HCT116 (cell line): ENCODE measurements around the gene TMEM168. TPM values are rescaled to one million over a fixed set of nuclear protein-coding genes. Genes with fewer than 3 reads are reported as not detected.

Source experiments
- ATAC-seq: fragments of 200-7000 bp; cut with Tn5 transposase; 2 replicates; pipeline ENCODE4 v1.9.1; 2020; ENCODE audit warnings: mild to moderate bottlenecking, moderate library complexity
- BruUV-seq: library from RNA; stranded (reverse); fragments of 400-500 nt; replicated peaks from 2 replicates; lab custom pipeline; 2021; lab: Mats Ljungman, UMichigan
- CTCF ChIA-PET: fragments of 300-600 bp; sonication (Branson Sonifier 250); formaldehyde crosslinking; loops from one replicate; lab custom pipeline; 2021; ENCODE audit warnings: antibody characterized with exemption; lab: Charles Lee
- POLR2A ChIA-PET: fragments of 300-600, 350-600 bp; sonication (Branson Sonifier 250); formaldehyde crosslinking; loops from one replicate; lab custom pipeline; 2021; ENCODE audit warnings: antibody characterized with exemption; lab: Charles Lee
- RAD21 ChIA-PET, 2 experiments: fragments of 300-600 bp; sonication (Branson Sonifier 250); formaldehyde crosslinking; loops; one replicate each; lab custom pipeline; 2023; ENCODE audit warnings: low total read pairs in 2 of 2; ENCODE audit not compliant: uncharacterized antibody in 2 of 2, unreplicated experiment in 2 of 2, low non-redundant PET in 1 of 2; lab: Charles Lee
- DNase-seq: peaks from one replicate; pipeline ENCODE4 v3.0.0-alpha.2; 2010; ENCODE audit warnings: low read depth, low spot score
- H2AFZ ChIP-seq: fragments of 200-600 bp; shearing (Covaris generic), sonication (generic); 2 replicates; pipeline ENCODE4 v1.6.1; 2017; ENCODE audit warnings: low read depth, mixed run types, mixed read lengths, antibody characterized with exemption, low read length; ENCODE audit not compliant: poor library complexity, severe bottlenecking
- H3K27ac ChIP-seq: 2 replicates; pipeline ENCODE4 v1.5.1; 2012; ENCODE audit warnings: low read depth, low read length
- H3K27me3 ChIP-seq: fragments of 200-600 bp; sonication (generic); 2 replicates; pipeline ENCODE4 v1.6.1; 2016; ENCODE audit warnings: mixed run types, low read length, mixed read lengths; ENCODE audit not compliant: insufficient read depth
- H3K36me3 ChIP-seq, 2 experiments: fragments of 200-500 bp in 1 of 2; fragments of 200-600 bp in 1 of 2; sonication (Bioruptor generic) in 1 of 2; sonication (generic) in 1 of 2; 2 replicates each; pipeline versions ENCODE4 v1.5.1 to v1.6.1; 2014 to 2016; ENCODE audit warnings: low read length in 2 of 2, inconsistent platforms in 1 of 2, mixed read lengths in 1 of 2, mixed run types in 1 of 2; ENCODE audit not compliant: insufficient read depth in 2 of 2, control insufficient read depth in 1 of 2
- H3K4me1 ChIP-seq, 2 experiments: fragments of 200-600 bp in 1 of 2; sonication (generic) in 1 of 2; 2 replicates each; pipeline versions ENCODE4 v1.5.1 to v1.6.1; 2012 to 2017; ENCODE audit warnings: low read length in 2 of 2, inconsistent platforms in 1 of 2, mild to moderate bottlenecking in 1 of 2, mixed read lengths in 1 of 2, mixed run types in 1 of 2, moderate library complexity in 1 of 2; ENCODE audit not compliant: insufficient read depth in 2 of 2, control insufficient read depth in 1 of 2
- H3K4me2 ChIP-seq: fragments of 200-600 bp; sonication (generic); 2 replicates; pipeline ENCODE4 v1.6.1; 2017; ENCODE audit warnings: mixed run types, low read length, mixed read lengths
- H3K4me3 ChIP-seq, 2 experiments: fragments of 200-600 bp in 1 of 2; sonication (generic) in 1 of 2; replicated peaks in 1 of 2; 2 replicates each; pipeline ENCODE4 v1.5.1; 2011 to 2016; ENCODE audit warnings: low read length in 2 of 2, control low read depth in 1 of 2, low read depth in 1 of 2, mild to moderate bottlenecking in 1 of 2, mixed read lengths in 1 of 2, mixed run types in 1 of 2
- H3K79me2 ChIP-seq: fragments of 200-600 bp; sonication (generic); 2 replicates; pipeline ENCODE4 v1.6.1; 2017; ENCODE audit warnings: mild to moderate bottlenecking, mixed run types, low read length, moderate library complexity, mixed read lengths; ENCODE audit not compliant: insufficient read depth
- H3K9ac ChIP-seq: fragments of 200-600 bp; sonication (generic); 2 replicates; pipeline ENCODE4 v1.6.1; 2016; ENCODE audit warnings: low read length, mixed read lengths
- H3K9me2 ChIP-seq: fragments of 200-600 bp; sonication (generic), shearing (Covaris generic); 2 replicates; pipeline ENCODE4 v1.6.1; 2017; ENCODE audit warnings: mixed run types, mild to moderate bottlenecking, moderate library complexity; ENCODE audit not compliant: insufficient read depth
- H3K9me3 ChIP-seq, 2 experiments: fragments of 200-500 bp in 1 of 2; fragments of 200-600 bp in 1 of 2; sonication (Bioruptor generic) in 1 of 2; sonication (generic) in 1 of 2; 2 replicates each; pipeline ENCODE4 v1.6.1; 2014 to 2017; ENCODE audit warnings: low read length in 2 of 2, mixed read lengths in 2 of 2, inconsistent platforms in 1 of 2, low read depth in 1 of 2, mild to moderate bottlenecking in 1 of 2, mixed run types in 1 of 2, moderate library complexity in 1 of 2; ENCODE audit not compliant: control insufficient read depth in 1 of 2, insufficient read depth in 1 of 2
- H4K20me1 ChIP-seq: fragments of 200-600 bp; sonication (generic), shearing (Covaris generic); 2 replicates; pipeline ENCODE4 v1.6.1; 2017; ENCODE audit warnings: mixed run types, mild to moderate bottlenecking, moderate library complexity; ENCODE audit not compliant: insufficient read depth
- EGR1 ChIP-seq: IDR thresholded peaks from 2 replicates; pipeline ENCODE4 v1.6.1; 2012; ENCODE audit warnings: low read depth
- ELF1 ChIP-seq: IDR thresholded peaks from 2 replicates; pipeline ENCODE4 v1.6.1; 2012; ENCODE audit warnings: low read depth, borderline replicate concordance
- EZH2 ChIP-seq: fragments of 200-600 bp; sonication (generic); IDR thresholded peaks from 2 replicates; pipeline ENCODE4 v1.6.1; 2017; ENCODE audit warnings: antibody characterized with exemption, mixed run types
- EZH2phosphoT487 ChIP-seq: fragments of 200-600 bp; IDR thresholded peaks from 2 replicates; pipeline ENCODE4 v1.6.1; 2018; ENCODE audit warnings: antibody characterized with exemption, borderline replicate concordance
- FOSL1 ChIP-seq: IDR thresholded peaks from 2 replicates; pipeline ENCODE4 v1.6.1; 2012; ENCODE audit warnings: low read depth
- JUND ChIP-seq: IDR thresholded peaks from 2 replicates; pipeline ENCODE4 v1.6.1; 2012
- POLR2A ChIP-seq: IDR thresholded peaks from 2 replicates; pipeline ENCODE4 v1.7.0; 2011; ENCODE audit warnings: borderline replicate concordance; ENCODE audit not compliant: insufficient read depth, insufficient read length; ENCODE audit errors: extremely low read depth
- POLR2AphosphoS5 ChIP-seq: IDR thresholded peaks from 2 replicates; pipeline ENCODE4 v1.6.1; 2011; ENCODE audit warnings: mild to moderate bottlenecking, low read depth, low read length, moderate library complexity
- TCF7L2 ChIP-seq: IDR thresholded peaks from 2 replicates; pipeline ENCODE4 v1.7.0; 2011; ENCODE audit warnings: borderline replicate concordance, inconsistent platforms; ENCODE audit not compliant: insufficient read depth, insufficient read length; ENCODE audit errors: extremely low read depth
- intact Hi-C: fragments of 100-400 bp; cut with micrococcal nuclease; formaldehyde crosslinking; loops from 2 replicates; pipeline ENCODE4 v1.10.0; 2022
- total RNA-seq: library from RNA; stranded (reverse); gene quantifications from one replicate; pipeline ENCODE4 v1.2.1, GENCODE V29; 2021; ENCODE audit not compliant: unreplicated experiment
- TF ChIP-seq, protein P1 (sequence below): IDR thresholded peaks from 2 replicates; pipeline ENCODE4 v1.6.1; 2012
- TF ChIP-seq, protein P2 (sequence below), 3 experiments: fragments of 200-600 bp in 1 of 3; sonication (generic) in 1 of 3; IDR thresholded peaks in 2 of 3; conservative IDR thresholded peaks in 1 of 3; 2 replicates each; pipeline ENCODE4 v1.5.1; 2012 to 2017; ENCODE audit warnings: low read depth in 2 of 3, low read length in 2 of 3, antibody characterized with exemption in 1 of 3, borderline replicate concordance in 1 of 3, control low read depth in 1 of 3, mild to moderate bottlenecking in 1 of 3, mixed read lengths in 1 of 3, mixed run types in 1 of 3, moderate library complexity in 1 of 3; ENCODE audit not compliant: insufficient read depth in 1 of 3

TMEM168 gene
- total RNA-seq, 1 experiment from 2014 or later, result 16.5 TPM

DNA sequence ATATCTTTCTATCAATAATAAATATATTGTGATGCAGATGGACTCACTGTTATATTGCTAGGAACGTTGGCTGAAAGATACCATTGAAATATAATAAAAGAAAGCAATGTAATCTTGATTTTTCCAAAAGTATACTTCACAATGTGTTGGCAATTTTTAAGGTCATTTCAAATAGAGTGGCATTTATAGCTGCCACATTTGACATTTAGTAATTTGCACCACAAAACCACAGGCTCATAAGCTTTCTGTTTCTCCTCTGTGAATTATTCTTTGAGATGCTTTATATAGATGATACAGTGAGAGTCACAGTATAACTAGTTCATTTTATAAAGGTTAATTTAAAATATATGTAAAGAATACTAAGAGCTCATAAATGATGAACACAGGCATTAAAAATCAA, 44.6 kb downstream of the TMEM168 start (continued):
- TF ChIP-seq, protein P1, sequence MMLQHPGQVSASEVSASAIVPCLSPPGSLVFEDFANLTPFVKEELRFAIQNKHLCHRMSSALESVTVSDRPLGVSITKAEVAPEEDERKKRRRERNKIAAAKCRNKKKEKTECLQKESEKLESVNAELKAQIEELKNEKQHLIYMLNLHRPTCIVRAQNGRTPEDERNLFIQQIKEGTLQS, result no peak
- TF ChIP-seq, protein P2, sequence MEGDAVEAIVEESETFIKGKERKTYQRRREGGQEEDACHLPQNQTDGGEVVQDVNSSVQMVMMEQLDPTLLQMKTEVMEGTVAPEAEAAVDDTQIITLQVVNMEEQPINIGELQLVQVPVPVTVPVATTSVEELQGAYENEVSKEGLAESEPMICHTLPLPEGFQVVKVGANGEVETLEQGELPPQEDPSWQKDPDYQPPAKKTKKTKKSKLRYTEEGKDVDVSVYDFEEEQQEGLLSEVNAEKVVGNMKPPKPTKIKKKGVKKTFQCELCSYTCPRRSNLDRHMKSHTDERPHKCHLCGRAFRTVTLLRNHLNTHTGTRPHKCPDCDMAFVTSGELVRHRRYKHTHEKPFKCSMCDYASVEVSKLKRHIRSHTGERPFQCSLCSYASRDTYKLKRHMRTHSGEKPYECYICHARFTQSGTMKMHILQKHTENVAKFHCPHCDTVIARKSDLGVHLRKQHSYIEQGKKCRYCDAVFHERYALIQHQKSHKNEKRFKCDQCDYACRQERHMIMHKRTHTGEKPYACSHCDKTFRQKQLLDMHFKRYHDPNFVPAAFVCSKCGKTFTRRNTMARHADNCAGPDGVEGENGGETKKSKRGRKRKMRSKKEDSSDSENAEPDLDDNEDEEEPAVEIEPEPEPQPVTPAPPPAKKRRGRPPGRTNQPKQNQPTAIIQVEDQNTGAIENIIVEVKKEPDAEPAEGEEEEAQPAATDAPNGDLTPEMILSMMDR (IDR thresholded peaks at IDR 0.05 in 2 of 3, conservative IDR thresholded peaks at IDR 0.05 in 1 of 3; ENCODE audit: borderline replicate concordance in 1 of 3, insufficient read depth in 1 of 3, low read depth in 2 of 3, low read length in 2 of 3), result no peak
- no peak for TF ChIP-seq POLR2A
- TF ChIP-seq, all 23 proteins: peak for 0

DNA sequence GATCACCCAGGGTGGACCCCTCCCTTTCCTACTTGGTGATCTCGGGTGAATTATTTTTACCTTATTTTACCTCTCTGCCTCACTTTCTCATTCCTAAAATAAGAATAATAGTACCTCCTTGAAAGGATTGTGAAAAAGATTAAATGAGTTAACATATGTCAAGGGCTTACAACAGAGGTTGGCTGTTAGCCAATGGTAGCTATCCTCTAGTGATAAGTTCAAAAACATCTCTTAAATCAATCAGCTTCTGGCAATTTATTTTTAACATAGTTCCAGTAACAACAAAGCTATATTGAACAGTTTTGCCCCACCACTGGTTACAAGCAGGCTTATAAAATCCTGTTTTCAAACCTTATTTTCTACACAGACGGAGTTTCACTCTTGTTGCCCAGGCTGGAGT, 45.4 kb downstream of the TMEM168 start:
- H3K27ac ChIP-seq, result no peak overlapping the region
- intact Hi-C loops, result no loop called here
- ChIA-PET POLR2A (no interaction called here), RAD21 (no interaction called here), CTCF (no interaction called here)
- no peak overlapping the region for H3K9ac ChIP-seq
- DNase-seq (no peak), ATAC-seq (no peak)
- no peaks in the 10 kb centered on the region for H4K20me1 ChIP-seq
- no TSS peak for BruUV-seq
- no peak overlapping the region for H3K4me3 ChIP-seq
- H3K4me1 ChIP-seq, result no peaks in the 10 kb centered on the region
- no peaks in the 10 kb centered on the region for H3K9me3 ChIP-seq
- H3K9me2 ChIP-seq, result no peaks in the 10 kb centered on the region
- no peak overlapping the region for H2AFZ ChIP-seq
- TF ChIP-seq ELF1 (no peak), EZH2 (no peak), JUND (no peak), EZH2phosphoT487 (no peak), TCF7L2 (no peak), POLR2AphosphoS5 (no peak), EGR1 (no peak), FOSL1 (no peak)
- TF ChIP-seq, protein P2 (IDR thresholded peaks at IDR 0.05 in 2 of 3, conservative IDR thresholded peaks at IDR 0.05 in 1 of 3; ENCODE audit: borderline replicate concordance in 1 of 3, insufficient read depth in 1 of 3, low read depth in 2 of 3, low read length in 2 of 3), result no peak
- H3K36me3 ChIP-seq, result no peaks in the 10 kb centered on the region
- H3K79me2 ChIP-seq, result no peaks in the 10 kb centered on the region
- H3K27me3 ChIP-seq, result no peaks in the 10 kb centered on the region
- no peak overlapping the region for H3K4me2 ChIP-seq
